GM19351 (cell line): ENCODE measurements around the gene FBXW12.
"Not testable (repeated sequence)": the region's sequence is repeated elsewhere in the genome, so short reads cannot be mapped to it uniquely, and the experiment has no call there.

Experiments
- ATAC-seq: cut with Tn5 transposase; IDR thresholded peaks from one replicate; pipeline ENCODE4 v1.9.1; 2021; ENCODE audit warnings: mild to moderate bottlenecking, moderate library complexity; ENCODE audit not compliant: unreplicated experiment

The FBXW12 gene

GRCh38 chr3:48372862-48373435 is 930 bp downstream of the FBXW12 start:
- no peak for ATAC-seq

DNA sequence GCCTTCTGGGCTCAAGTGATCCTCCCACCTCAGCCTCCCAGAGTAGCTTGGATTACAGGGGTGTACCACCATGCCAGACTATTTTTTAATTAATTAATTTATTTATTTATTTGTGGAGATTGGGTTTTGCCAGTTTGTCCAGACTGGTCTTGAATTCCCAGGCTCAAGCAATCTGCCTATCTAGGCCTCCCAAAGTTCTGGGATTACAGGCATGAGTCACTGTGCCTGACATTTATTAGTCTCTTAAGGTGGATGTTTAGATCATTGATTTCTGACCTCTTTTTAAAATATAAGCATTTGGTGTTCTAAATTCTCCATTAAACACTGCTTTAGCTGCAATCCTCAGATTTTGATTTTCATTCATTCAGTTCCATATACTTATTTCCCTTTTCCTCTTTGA is 15.6 kb downstream of the FBXW12 start:
- no peak for ATAC-seq

- no peak for ATAC-seq
Measured at GRCh38 chr3:48388966-48389365, 16.9 kb downstream of the FBXW12 start.

GRCh38 chr3:48394391-48394790 is 22.4 kb downstream of the FBXW12 start:
- ATAC-seq: no peak

DNA sequence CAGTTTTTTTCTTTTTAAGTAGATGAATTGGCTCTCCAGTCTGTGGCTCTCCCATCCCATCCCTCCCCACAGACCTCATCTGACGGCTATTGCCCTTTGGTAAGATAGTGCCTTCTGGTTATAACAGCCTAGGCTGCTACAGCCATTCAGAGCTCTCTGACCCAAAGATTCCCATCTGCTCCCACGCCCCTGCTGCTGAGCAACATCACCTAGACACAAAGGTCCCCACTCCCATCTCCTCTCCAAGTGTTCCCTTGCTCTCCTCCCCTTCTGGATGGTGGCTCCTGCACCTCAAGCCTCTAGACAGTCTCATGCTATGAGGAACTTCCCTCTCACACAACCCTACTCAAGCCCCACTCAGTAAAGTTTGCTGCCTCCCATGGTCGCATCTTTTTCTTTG is 23.7 kb downstream of the FBXW12 start:
- ATAC-seq: no peak

DNA sequence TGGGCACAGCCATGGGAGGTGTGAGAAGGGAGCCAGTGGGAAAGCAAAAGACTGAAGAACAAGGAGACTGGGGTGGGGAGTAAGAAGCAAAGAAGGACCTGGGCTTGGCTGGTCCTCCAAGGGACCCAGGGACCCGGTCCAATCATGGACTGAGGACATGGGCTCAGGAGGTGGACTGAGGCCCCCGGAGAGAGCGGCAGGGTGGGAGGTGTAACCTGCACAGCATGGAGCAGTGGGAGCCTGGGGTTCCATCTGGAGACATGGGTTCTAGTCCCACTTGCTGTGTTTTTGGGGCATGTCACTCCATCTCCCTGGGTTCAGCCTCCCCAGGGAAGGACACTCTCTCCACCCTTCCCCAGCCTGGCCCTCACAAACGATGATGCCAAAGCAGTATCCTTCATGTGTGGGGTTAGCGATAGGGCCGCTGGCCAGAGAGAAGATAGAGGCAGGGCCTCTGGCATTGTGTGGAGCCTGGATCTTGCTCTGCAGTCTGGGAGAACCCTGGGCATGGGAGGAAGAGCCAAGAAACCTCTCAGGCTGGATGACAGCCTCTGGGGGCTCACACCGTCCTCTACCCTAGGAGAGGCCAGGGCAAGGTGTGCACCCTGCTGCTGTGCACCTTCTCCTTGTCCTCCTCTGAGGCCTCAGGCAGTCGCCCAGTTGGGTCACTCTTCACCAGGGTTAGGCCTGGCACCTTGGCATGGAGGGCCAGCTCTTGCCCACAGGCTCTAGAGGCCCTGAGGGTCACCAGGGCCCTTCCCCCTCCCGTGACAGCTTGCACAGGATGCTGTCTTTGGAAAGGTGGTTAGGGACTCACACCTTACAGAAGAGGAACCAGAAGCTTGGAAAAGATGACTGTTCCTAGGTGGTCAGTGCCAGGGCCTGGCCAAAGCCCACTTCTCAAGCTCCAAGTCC is 26.0 kb downstream of the FBXW12 start:
- ATAC-seq: no peak

- ATAC-seq: no peak
Measured at GRCh38 chr3:48398701-48399386, 26.8 kb downstream of the FBXW12 start.

- no peak for ATAC-seq
Measured at GRCh38 chr3:48399387-48400172, 27.6 kb downstream of the FBXW12 start.

- ATAC-seq: no peak
Measured at GRCh38 chr3:48400824-48401433, 28.9 kb downstream of the FBXW12 start.

GRCh38 chr3:48401434-48401901 is 29.4 kb downstream of the FBXW12 start:
- ATAC-seq: not testable (repeated sequence)

- no peak for ATAC-seq
Measured at GRCh38 chr3:48402281-48402732, 30.3 kb downstream of the FBXW12 start.

DNA sequence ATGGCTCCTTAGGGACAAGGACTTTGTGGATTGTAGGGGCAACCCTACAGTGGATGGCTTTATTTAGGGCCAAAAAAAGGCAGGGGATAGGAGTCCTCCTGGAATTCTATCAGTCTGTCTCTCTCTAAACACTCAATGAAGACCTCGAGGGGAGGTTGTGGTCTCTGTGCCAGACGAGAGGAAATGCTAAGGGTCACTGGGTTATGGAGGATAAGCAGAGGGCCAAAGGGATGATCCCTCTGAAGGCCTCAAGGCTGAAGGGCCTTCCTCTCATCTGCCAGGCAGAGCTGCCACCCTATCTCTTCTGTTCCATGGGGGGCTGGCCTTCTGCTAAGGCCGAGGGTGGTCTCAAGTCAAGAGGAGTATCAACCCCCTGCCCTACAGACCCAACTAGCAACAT is 30.9 kb downstream of the FBXW12 start:
- ATAC-seq: no peak

DNA sequence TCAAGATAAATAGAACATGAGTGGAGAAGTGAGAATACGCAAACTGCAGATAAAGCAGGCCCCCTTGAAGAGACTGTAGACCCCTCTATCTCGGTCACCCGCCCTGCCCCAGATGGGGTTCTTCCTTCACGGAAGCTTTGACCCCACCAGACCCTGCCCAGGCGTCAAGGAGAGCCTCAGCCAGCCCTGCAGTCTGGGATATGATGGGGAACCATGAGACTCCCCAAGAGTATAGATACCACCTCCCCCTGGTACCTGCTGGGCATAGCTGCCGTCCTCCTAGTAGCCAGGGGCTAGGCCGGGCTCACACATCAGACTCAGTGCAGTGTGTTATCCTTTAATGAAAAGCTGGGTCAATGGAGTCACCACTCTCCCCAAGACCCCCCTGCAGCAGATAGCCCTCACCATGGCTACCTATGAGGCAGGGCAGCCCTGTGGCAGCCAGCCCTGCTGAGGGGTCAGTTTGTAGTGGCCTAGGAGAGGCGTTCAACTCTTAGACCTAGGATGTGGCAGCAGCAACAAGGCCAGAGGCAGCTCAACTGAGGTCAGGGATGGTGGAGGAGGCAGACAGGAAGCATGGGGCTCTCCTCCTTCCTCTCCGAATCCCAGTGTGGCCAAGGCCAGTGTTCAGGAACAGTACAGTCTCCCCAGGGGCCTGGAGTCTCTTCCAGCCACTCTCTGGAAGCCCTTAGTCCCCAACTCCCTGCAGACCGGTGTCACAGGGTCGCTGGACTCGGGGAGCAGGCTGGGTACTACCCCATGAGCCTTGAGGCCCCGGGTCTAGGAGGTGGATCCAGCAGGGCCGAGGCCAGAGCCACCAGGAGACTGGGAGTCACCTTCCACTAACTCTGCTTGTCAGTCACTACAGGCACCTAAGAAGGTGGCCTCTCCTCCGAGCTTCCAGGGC is 31.8 kb downstream of the FBXW12 start:
- no peak for ATAC-seq

DNA sequence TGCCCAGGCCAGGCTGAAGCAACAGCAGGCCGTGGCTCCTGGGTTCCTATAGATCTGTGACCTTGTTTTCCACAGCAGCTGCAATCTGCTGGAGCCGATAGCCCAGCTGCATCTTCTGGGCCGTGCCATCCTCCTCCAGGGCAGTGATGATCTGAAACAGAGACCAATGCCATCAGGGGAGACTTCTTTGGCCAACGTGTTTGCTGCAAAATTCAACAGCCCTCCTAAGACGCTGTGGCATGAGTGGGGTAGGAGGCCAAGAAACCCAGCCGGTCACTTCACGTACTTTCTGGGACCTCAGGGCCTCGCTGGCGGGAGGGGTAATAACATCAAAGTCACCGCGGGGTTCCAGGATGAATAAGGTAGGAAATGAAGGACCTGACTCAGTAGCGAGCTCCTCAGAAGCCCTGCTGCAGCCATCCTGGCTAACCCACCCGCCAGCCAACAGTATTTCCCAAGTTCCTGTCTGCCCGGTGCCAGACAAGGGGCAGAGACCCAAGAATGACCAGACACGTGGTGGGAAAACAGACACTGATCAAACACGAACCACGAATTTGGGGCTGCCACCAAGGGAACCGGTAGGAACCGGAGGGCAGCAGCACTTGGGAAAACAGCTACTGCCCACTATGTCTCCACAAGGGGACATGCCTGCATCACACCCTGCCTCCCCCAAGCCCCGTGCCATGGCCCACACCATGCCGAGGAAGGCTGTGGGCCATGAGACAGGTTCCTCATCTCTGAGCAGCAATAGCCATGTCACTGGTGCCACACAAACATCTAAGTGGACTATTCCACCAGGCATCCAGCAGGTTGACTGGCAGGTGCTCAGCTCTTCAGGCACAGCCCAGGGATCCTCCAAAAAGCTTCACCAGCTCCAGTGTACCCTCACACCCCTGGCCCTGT is 32.7 kb downstream of the FBXW12 start:
- ATAC-seq: no peak

- no peak for ATAC-seq
Measured at GRCh38 chr3:48405343-48405881, 33.4 kb downstream of the FBXW12 start.

GRCh38 chr3:48405971-48406370 is 34.0 kb downstream of the FBXW12 start:
- no peak for ATAC-seq

DNA sequence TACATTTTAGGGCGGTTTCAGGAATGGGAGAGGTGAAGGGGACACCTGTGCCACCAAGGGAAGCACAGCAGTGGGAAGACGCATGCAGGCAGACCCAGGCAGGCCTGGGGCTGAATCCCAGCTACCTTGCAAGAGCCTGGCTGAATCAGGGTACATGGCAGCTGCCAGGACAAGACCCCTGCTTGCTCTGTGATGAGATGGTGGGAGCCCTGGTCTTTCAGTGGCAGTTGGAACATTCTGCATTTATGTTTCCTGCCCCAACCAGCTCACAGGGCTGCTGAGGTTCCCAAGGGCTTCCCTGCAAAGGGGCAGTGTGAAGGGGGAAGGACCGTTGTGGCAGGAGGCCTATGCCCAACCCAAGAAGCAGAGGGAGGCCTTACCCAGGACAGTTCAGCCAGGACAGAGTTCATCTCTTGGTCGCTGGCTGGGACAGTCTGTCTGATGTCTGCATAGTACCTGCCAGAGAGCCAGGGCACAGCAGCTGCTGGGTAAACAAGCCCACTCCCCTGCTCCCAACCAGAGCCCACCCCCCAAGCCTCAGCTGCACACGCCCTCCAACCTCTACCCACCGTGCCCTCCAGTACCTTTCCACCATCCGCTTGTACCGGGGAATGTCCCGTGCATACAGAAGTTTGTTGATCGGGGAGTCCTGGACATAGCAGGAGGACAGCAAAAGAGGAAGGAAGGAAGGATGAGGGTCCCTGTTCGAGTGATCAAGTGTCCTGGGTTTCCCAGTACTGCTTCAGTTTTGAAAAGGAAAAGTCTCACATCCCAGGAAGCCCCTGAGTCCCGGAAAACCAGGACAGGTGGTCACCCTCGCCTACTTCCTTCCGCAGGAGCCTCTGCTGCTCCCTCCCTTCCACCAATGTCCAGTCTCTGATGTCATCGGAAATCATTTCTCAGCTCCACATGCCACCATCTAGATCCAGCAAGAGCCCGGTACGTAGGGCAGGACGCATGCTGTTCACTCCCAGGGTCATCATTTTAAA is 34.7 kb downstream of the FBXW12 start:
- no peak for ATAC-seq
